Astrocyte (in vitro differentiated cells and primary cell): Measurements from ENCODE around the gene PTH1R. TPM values are rescaled to one million over a fixed set of nuclear protein-coding genes. Genes with fewer than 3 reads are reported as not detected.

Source experiments
- DNase-seq: peaks from one replicate; pipeline ENCODE4 v3.0.0-alpha.2; 2010; ENCODE audit warnings: low read depth
- FAIRE-seq: peaks from 2 replicates; lab custom pipeline; 2011; peaks lifted over from hg19 to GRCh38; lab: Jason Lieb, UNC
- H2AFZ ChIP-seq: 2 replicates; pipeline ENCODE4 v1.6.0; 2012; ENCODE audit warnings: low read depth, low read length, inconsistent platforms
- H3K27ac ChIP-seq: 2 replicates; pipeline ENCODE4 v1.5.1; 2011; ENCODE audit warnings: low read depth, low read length, inconsistent platforms
- H3K27me3 ChIP-seq: 2 replicates; pipeline ENCODE4 v1.6.0; 2011; ENCODE audit warnings: low read length, inconsistent platforms; ENCODE audit not compliant: insufficient read depth
- H3K36me3 ChIP-seq: 2 replicates; pipeline ENCODE4 v1.5.1; 2011; ENCODE audit warnings: low read length, inconsistent platforms; ENCODE audit not compliant: insufficient read depth
- H3K4me1 ChIP-seq: 2 replicates; pipeline ENCODE4 v1.5.1; 2011; ENCODE audit warnings: low read length, inconsistent platforms; ENCODE audit not compliant: insufficient read depth
- H3K4me2 ChIP-seq: 2 replicates; pipeline ENCODE4 v1.6.0; 2012; ENCODE audit warnings: low read length, inconsistent platforms
- H3K4me3 ChIP-seq: 2 replicates; pipeline ENCODE4 v1.5.1; 2011; ENCODE audit warnings: low read depth, mild to moderate bottlenecking, low read length, inconsistent platforms; ENCODE audit not compliant: insufficient read depth
- H3K79me2 ChIP-seq: 2 replicates; pipeline ENCODE4 v1.6.0; 2012; ENCODE audit warnings: mild to moderate bottlenecking, low read length, inconsistent platforms; ENCODE audit not compliant: insufficient read depth
- H3K9ac ChIP-seq: 2 replicates; pipeline ENCODE4 v1.6.0; 2012; ENCODE audit warnings: mild to moderate bottlenecking, low read length, inconsistent platforms
- H3K9me3 ChIP-seq: 2 replicates; pipeline ENCODE4 v1.5.1; 2012; ENCODE audit warnings: low read depth, mild to moderate bottlenecking, low read length, inconsistent platforms; ENCODE audit not compliant: insufficient read depth
- H4K20me1 ChIP-seq: 2 replicates; pipeline ENCODE4 v1.6.0; 2012; ENCODE audit warnings: low read length, inconsistent platforms; ENCODE audit not compliant: insufficient read depth
- H3K27ac Mint-ChIP-seq: one replicate; pipeline ENCODE4 v1.8.0; 2021; ENCODE audit warnings: mild to moderate bottlenecking, mixed read lengths; ENCODE audit not compliant: unreplicated experiment
- H3K27me3 Mint-ChIP-seq: one replicate; pipeline ENCODE4 v1.8.0; 2021; ENCODE audit warnings: low read depth, mixed read lengths; ENCODE audit not compliant: unreplicated experiment
- H3K36me3 Mint-ChIP-seq: one replicate; pipeline ENCODE4 v1.8.0; 2021; ENCODE audit warnings: low read depth, mixed read lengths; ENCODE audit not compliant: unreplicated experiment
- H3K4me1 Mint-ChIP-seq: one replicate; pipeline ENCODE4 v1.8.0; 2021; ENCODE audit warnings: low read depth, mixed read lengths; ENCODE audit not compliant: unreplicated experiment
- H3K4me3 Mint-ChIP-seq: one replicate; pipeline ENCODE4 v1.8.0; 2021; ENCODE audit warnings: mild to moderate bottlenecking, moderate library complexity, mixed read lengths; ENCODE audit not compliant: unreplicated experiment
- H3K9me3 Mint-ChIP-seq: one replicate; pipeline ENCODE4 v1.8.0; 2021; ENCODE audit warnings: mild to moderate bottlenecking, mixed read lengths; ENCODE audit not compliant: unreplicated experiment
- CTCF ChIP-seq: IDR thresholded peaks from 2 replicates; pipeline ENCODE4 v1.5.1; 2011; ENCODE audit warnings: low read depth, mild to moderate bottlenecking, inconsistent platforms, low read length, moderate library complexity; ENCODE audit not compliant: insufficient read depth
- EZH2 ChIP-seq: IDR thresholded peaks from 2 replicates; pipeline ENCODE4 v1.6.1; 2012; ENCODE audit warnings: mild to moderate bottlenecking, low read length, inconsistent platforms; ENCODE audit not compliant: insufficient read depth
- total RNA-seq: library from RNA; stranded (reverse); gene quantifications from 2 replicates; pipeline ENCODE4 v1.2.1, GENCODE V29; 2021

The PTH1R gene
- total RNA-seq, 1 donor from 2014 or later: 5.2 TPM

- peaks cover 22% of the 10 kb centered on the region for H3K79me2 ChIP-seq
- DNase-seq (no peak), FAIRE-seq (no peak)
- Mint-ChIP-seq H3K36me3 (peaks cover 38% of the 10 kb centered on the region), H3K27me3 (no peaks in the 10 kb centered on the region), H3K27ac (no peak overlapping the region), H3K4me3 (no peak overlapping the region), H3K4me1 (peaks cover 4% of the 10 kb centered on the region), H3K9me3 (peaks cover 9% of the 10 kb centered on the region)
- no peak overlapping the region for H3K4me2 ChIP-seq
- no peak overlapping the region for H2AFZ ChIP-seq
- H3K4me1 ChIP-seq: no peaks in the 10 kb centered on the region
- H3K9ac ChIP-seq: no peak overlapping the region
- no peak overlapping the region for H3K27ac ChIP-seq
- TF ChIP-seq EZH2 (no peak), CTCF (no peak)
- no peaks in the 10 kb centered on the region for H3K27me3 ChIP-seq
- H3K36me3 ChIP-seq: peaks cover 42% of the 10 kb centered on the region
- no peak overlapping the region for H3K4me3 ChIP-seq
- H3K9me3 ChIP-seq: no peaks in the 10 kb centered on the region
- H4K20me1 ChIP-seq: peaks cover 39% of the 10 kb centered on the region
These were observed 43.5 kb downstream of the PTH1R start for GRCh38 chr3:46921041-46921440.

GRCh38 chr3:46921871-46922271 is 44.4 kb downstream of the PTH1R start:
- Mint-ChIP-seq H3K4me1 (no peaks in the 10 kb centered on the region), H3K4me3 (no peak overlapping the region), H3K9me3 (peaks cover 9% of the 10 kb centered on the region), H3K36me3 (peaks cover 32% of the 10 kb centered on the region), H3K27me3 (no peaks in the 10 kb centered on the region), H3K27ac (no peak overlapping the region)
- Histone ChIP-seq H3K9me3 (no peaks in the 10 kb centered on the region), H2AFZ (no peak overlapping the region), H3K9ac (no peak overlapping the region), H3K4me3 (no peak overlapping the region), H3K27me3 (no peaks in the 10 kb centered on the region), H3K27ac (no peak overlapping the region), H3K4me1 (peaks cover 7% of the 10 kb centered on the region), H3K36me3 (peaks cover 41% of the 10 kb centered on the region), H4K20me1 (peaks cover 46% of the 10 kb centered on the region), H3K4me2 (no peak overlapping the region), H3K79me2 (peaks cover 27% of the 10 kb centered on the region)
- FAIRE-seq: no peak
- TF ChIP-seq EZH2 (no peak), CTCF (no peak)
- no peak for DNase-seq

GRCh38 chr3:46922426-46922825 is 44.9 kb downstream of the PTH1R start:
- Mint-ChIP-seq H3K27me3 (no peaks in the 10 kb centered on the region), H3K4me1 (no peaks in the 10 kb centered on the region), H3K4me3 (no peak overlapping the region), H3K27ac (no peak overlapping the region), H3K36me3 (peaks cover 31% of the 10 kb centered on the region), H3K9me3 (peaks cover 6% of the 10 kb centered on the region)
- no peak overlapping the region for H3K9ac ChIP-seq
- peaks cover 47% of the 10 kb centered on the region for H4K20me1 ChIP-seq
- H3K27ac ChIP-seq: no peak overlapping the region
- FAIRE-seq (no peak), DNase-seq (no peak)
- no peaks in the 10 kb centered on the region for H3K9me3 ChIP-seq
- H3K27me3 ChIP-seq: no peaks in the 10 kb centered on the region
- peaks cover 9% of the 10 kb centered on the region for H3K4me1 ChIP-seq
- no peak overlapping the region for H3K4me3 ChIP-seq
- peaks cover 37% of the 10 kb centered on the region for H3K36me3 ChIP-seq
- no peak overlapping the region for H3K4me2 ChIP-seq
- TF ChIP-seq EZH2 (no peak), CTCF (no peak)
- H2AFZ ChIP-seq: no peak overlapping the region
- H3K79me2 ChIP-seq: peaks cover 33% of the 10 kb centered on the region
